HEK293 (cell line): ENCODE data around the gene FAM78A.

Experiments
- CTCF ChIA-PET: fragments of 350-600 bp; formaldehyde crosslinking; extraction: SDS; loops from one replicate; lab custom pipeline; 2021; ENCODE audit warnings: antibody characterized with exemption; lab: Yijun Ruan, JAX
- POLR2A ChIA-PET: fragments of 300-600 bp; formaldehyde crosslinking; extraction: SDS; loops from one replicate; lab custom pipeline; 2020; ENCODE audit warnings: antibody characterized with exemption, inconsistent platforms; lab: Yijun Ruan, JAX
- H3K27ac ChIP-seq: fragments of 200-500 bp; sonication (Bioruptor generic); 2 replicates; pipeline ENCODE4 v1.5.1; 2014; ENCODE audit warnings: low read depth, low read length, control low read depth, inconsistent platforms; ENCODE audit errors: extremely low read depth
- H3K36me3 ChIP-seq, 2 experiments: fragments of 200-500 bp in 1 of 2; sonication (Bioruptor generic) in 1 of 2; 1 replicate in 1 of 2; 2 replicates in 1 of 2; pipeline ENCODE4 v1.5.1; 2014 to 2017; ENCODE audit warnings: inconsistent platforms in 2 of 2, low read length in 2 of 2; ENCODE audit not compliant: control insufficient read depth in 2 of 2, insufficient read depth in 1 of 2
- H3K4me1 ChIP-seq: fragments of 200-500 bp; sonication (Bioruptor generic); 2 replicates; pipeline ENCODE4 v1.5.1; 2014; ENCODE audit warnings: mild to moderate bottlenecking, low read length, inconsistent platforms; ENCODE audit not compliant: control insufficient read depth, insufficient read depth
- H3K4me3 ChIP-seq: 2 replicates; pipeline ENCODE4 v1.5.1; 2011; ENCODE audit warnings: low read depth, mild to moderate bottlenecking, control low read depth, low read length, moderate library complexity
- H3K9me3 ChIP-seq: fragments of 200-500 bp; sonication (Bioruptor generic); 2 replicates; pipeline ENCODE4 v1.5.1; 2014; ENCODE audit warnings: low read depth, low read length, inconsistent platforms; ENCODE audit not compliant: control insufficient read depth, insufficient read depth
- GFI1B ChIP-seq: fragments of 450-650 bp; formaldehyde crosslinking; IDR thresholded peaks from 2 replicates; pipeline ENCODE4 v1.5.1; 2016; ENCODE audit warnings: missing biosample characterization, missing genetic modification characterization
- KLF9 ChIP-seq: fragments of 450-650 bp; formaldehyde crosslinking; IDR thresholded peaks from 2 replicates; pipeline ENCODE4 v1.5.1; 2016; ENCODE audit warnings: missing biosample characterization, missing genetic modification characterization, low read depth
- ZFP69B ChIP-seq: fragments of 450-650 bp; formaldehyde crosslinking; IDR thresholded peaks from 2 replicates; pipeline ENCODE4 v1.5.1; 2016; ENCODE audit warnings: missing biosample characterization, missing genetic modification characterization
- ZNF114 ChIP-seq: fragments of 450-650 bp; formaldehyde crosslinking; IDR thresholded peaks from 2 replicates; pipeline ENCODE4 v1.5.0; 2017; ENCODE audit warnings: missing biosample characterization, missing genetic modification characterization
- ZNF132 ChIP-seq: fragments of 450-650 bp; formaldehyde crosslinking; IDR thresholded peaks from 2 replicates; pipeline ENCODE4 v1.5.1; 2017; ENCODE audit warnings: missing biosample characterization, missing genetic modification characterization, borderline replicate concordance
- ZNF184 ChIP-seq: fragments of 450-650 bp; IDR thresholded peaks from 2 replicates; pipeline ENCODE4 v1.5.1; 2018; ENCODE audit warnings: missing biosample characterization, mild to moderate bottlenecking, missing genetic modification characterization
- ZNF211 ChIP-seq: fragments of 450-650 bp; formaldehyde crosslinking; IDR thresholded peaks from 2 replicates; pipeline ENCODE4 v1.5.1; 2016; ENCODE audit warnings: low read depth, missing biosample characterization, missing genetic modification characterization
- ZNF239 ChIP-seq: fragments of 450-650 bp; formaldehyde crosslinking; IDR thresholded peaks from 2 replicates; pipeline ENCODE4 v1.5.1; 2016; ENCODE audit warnings: missing biosample characterization, missing genetic modification characterization
- ZNF391 ChIP-seq: fragments of 450-650 bp; formaldehyde crosslinking; IDR thresholded peaks from 2 replicates; pipeline ENCODE4 v1.5.1; 2016; ENCODE audit warnings: low read depth, missing biosample characterization, missing genetic modification characterization, borderline replicate concordance
- ZNF394 ChIP-seq: fragments of 450-650 bp; formaldehyde crosslinking; IDR thresholded peaks from 2 replicates; pipeline ENCODE4 v1.5.1; 2016; ENCODE audit warnings: missing biosample characterization, missing genetic modification characterization, mild to moderate bottlenecking, moderate library complexity, borderline replicate concordance
- ZNF560 ChIP-seq: fragments of 450-650 bp; formaldehyde crosslinking; IDR thresholded peaks from 2 replicates; pipeline ENCODE4 v1.5.1; 2017; ENCODE audit warnings: missing biosample characterization, missing genetic modification characterization, borderline replicate concordance
- ZNF670 ChIP-seq: fragments of 450-650 bp; formaldehyde crosslinking; IDR thresholded peaks from 2 replicates; pipeline ENCODE4 v1.5.1; 2016; ENCODE audit warnings: missing biosample characterization, missing genetic modification characterization, low read depth
- ZNF701 ChIP-seq: fragments of 450-650 bp; formaldehyde crosslinking; IDR thresholded peaks from 2 replicates; pipeline ENCODE4 v1.5.1; 2016; ENCODE audit warnings: missing biosample characterization, missing genetic modification characterization
- ZNF707 ChIP-seq: fragments of 450-650 bp; formaldehyde crosslinking; IDR thresholded peaks from 2 replicates; pipeline ENCODE4 v1.5.1; 2016; ENCODE audit warnings: missing biosample characterization, missing genetic modification characterization
- ZNF785 ChIP-seq: fragments of 450-650 bp; formaldehyde crosslinking; IDR thresholded peaks from 2 replicates; pipeline ENCODE4 v1.5.1; 2016; ENCODE audit warnings: missing biosample characterization, missing genetic modification characterization
- TF ChIP-seq, protein P1 (sequence below): fragments of 450-650 bp; formaldehyde crosslinking; IDR thresholded peaks from 2 replicates; pipeline ENCODE4 v1.5.1; 2016; ENCODE audit warnings: missing biosample characterization, missing genetic modification characterization
- TF ChIP-seq, protein P2 (sequence below): sonication (generic); formaldehyde crosslinking; IDR thresholded peaks from 2 replicates; pipeline ENCODE4 v1.8.1; 2022; ENCODE audit warnings: mild to moderate bottlenecking, moderate library complexity, missing genetic modification reagents
- TF ChIP-seq, protein P3 (sequence below): fragments of 450-650 bp; formaldehyde crosslinking; IDR thresholded peaks from 2 replicates; pipeline ENCODE4 v1.5.1; 2017; ENCODE audit warnings: missing biosample characterization, missing genetic modification characterization
- TF ChIP-seq, protein P4 (sequence below): fragments of 450-650 bp; formaldehyde crosslinking; IDR thresholded peaks from 2 replicates; pipeline ENCODE4 v1.5.1; 2017; ENCODE audit warnings: missing biosample characterization, missing genetic modification characterization
- TF ChIP-seq, protein P5 (sequence below): fragments of 450-650 bp; formaldehyde crosslinking; IDR thresholded peaks from 2 replicates; pipeline ENCODE4 v1.5.0; 2017; ENCODE audit warnings: missing biosample characterization, missing genetic modification characterization, borderline replicate concordance
- TF ChIP-seq, protein P6 (sequence below): fragments of 450-650 bp; formaldehyde crosslinking; IDR thresholded peaks from 2 replicates; pipeline ENCODE4 v1.5.1; 2016; ENCODE audit warnings: missing biosample characterization, missing genetic modification characterization
- TF ChIP-seq, protein P7 (sequence below): fragments of 450-650 bp; formaldehyde crosslinking; IDR thresholded peaks from 2 replicates; pipeline ENCODE4 v1.5.1; 2016; ENCODE audit warnings: missing biosample characterization, missing genetic modification characterization

The FAM78A gene

DNA sequence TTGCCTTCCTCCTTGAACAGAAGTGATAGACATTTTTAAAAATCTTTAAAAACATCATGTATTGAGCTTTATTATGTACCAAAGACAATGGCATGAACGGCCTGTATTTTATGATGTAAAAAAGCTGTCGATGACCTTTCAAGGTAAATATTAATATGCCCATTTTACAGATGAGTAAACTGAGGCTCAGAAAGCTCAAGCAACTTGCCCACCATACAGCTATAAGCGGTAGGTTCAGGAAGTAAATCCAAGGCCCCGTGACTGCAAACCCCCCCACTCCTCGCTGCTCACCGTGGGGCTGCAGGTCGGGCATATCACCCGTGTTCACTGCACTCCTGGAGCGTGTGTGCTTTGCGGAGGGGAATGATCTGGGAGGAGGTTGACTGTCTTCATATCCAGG lies 16.6 kb upstream of the FAM78A start:
- Histone ChIP-seq H3K27ac (no peak overlapping the region), H3K36me3 (peaks cover 0 to 10% of the 10 kb centered on the region in 2 experiments; a peak in 1 of 3 replicates), H3K4me3 (no peak overlapping the region), H3K4me1 (no peaks in the 10 kb centered on the region), H3K9me3 (no peaks in the 10 kb centered on the region)
- POLR2A ChIA-PET: interaction anchor here (0.6 kb wide), 1 partner anchor 116 kb away, joined by 4 read pairs; no protein-coding TSS in a partner anchor
- TF ChIP-seq ZFP69B (tag by site-specific recombination) (no peak), ZNF132 (no peak), ZNF707 (tag by site-specific recombination) (no peak), GFI1B (tag by site-specific recombination) (no peak), ZNF701 (tag by site-specific recombination) (no peak), ZNF184 (tag by site-specific recombination) (no peak), ZNF560 (no peak)
- TF ChIP-seq, protein P1, sequence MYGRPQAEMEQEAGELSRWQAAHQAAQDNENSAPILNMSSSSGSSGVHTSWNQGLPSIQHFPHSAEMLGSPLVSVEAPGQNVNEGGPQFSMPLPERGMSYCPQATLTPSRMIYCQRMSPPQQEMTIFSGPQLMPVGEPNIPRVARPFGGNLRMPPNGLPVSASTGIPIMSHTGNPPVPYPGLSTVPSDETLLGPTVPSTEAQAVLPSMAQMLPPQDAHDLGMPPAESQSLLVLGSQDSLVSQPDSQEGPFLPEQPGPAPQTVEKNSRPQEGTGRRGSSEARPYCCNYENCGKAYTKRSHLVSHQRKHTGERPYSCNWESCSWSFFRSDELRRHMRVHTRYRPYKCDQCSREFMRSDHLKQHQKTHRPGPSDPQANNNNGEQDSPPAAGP: no peak
- TF ChIP-seq, protein P2, sequence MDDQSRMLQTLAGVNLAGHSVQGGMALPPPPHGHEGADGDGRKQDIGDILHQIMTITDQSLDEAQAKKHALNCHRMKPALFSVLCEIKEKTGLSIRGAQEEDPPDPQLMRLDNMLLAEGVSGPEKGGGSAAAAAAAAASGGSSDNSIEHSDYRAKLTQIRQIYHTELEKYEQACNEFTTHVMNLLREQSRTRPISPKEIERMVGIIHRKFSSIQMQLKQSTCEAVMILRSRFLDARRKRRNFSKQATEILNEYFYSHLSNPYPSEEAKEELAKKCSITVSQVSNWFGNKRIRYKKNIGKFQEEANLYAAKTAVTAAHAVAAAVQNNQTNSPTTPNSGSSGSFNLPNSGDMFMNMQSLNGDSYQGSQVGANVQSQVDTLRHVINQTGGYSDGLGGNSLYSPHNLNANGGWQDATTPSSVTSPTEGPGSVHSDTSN (CRISPR knock-in tag): no peak
- TF ChIP-seq, protein P3, sequence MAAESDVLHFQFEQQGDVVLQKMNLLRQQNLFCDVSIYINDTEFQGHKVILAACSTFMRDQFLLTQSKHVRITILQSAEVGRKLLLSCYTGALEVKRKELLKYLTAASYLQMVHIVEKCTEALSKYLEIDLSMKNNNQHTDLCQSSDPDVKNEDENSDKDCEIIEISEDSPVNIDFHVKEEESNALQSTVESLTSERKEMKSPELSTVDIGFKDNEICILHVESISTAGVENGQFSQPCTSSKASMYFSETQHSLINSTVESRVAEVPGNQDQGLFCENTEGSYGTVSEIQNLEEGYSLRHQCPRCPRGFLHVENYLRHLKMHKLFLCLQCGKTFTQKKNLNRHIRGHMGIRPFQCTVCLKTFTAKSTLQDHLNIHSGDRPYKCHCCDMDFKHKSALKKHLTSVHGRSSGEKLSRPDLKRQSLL (tag by site-specific recombination): no peak
- CTCF ChIA-PET: interaction anchor here (1.1 to 1.2 kb wide), 2 partner anchors 43 to 113 kb away, joined by 3 to 13 read pairs; no protein-coding TSS in a partner anchor

DNA sequence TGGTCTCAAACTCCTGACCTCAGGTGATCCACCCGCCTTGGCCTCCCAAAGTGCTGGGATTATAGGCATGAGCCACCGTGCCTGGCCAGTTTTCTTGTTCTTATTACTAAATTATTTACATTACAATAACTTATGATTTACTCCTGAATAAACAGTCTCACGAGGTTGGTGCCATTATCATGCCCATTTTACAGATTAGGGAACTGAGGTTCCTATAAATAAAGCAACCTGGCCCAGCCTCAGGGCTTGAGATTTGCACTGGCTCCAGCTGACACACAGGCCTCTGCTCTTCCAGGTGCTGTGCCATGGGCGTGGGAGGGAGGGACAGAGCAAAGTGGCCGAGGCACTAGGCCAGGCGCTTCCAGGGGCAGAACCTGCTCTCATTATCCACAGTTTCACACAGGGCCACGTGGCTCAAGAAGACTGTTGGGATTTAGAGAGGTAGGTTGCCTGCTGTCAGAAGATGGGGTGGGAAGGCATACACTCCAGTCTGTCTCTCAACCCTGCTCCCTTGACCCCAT lies 15.5 kb upstream of the FAM78A start:
- Histone ChIP-seq H3K36me3 (peaks cover 0 to 10% of the 10 kb centered on the region in 2 experiments; a peak in 1 of 3 replicates), H3K4me1 (no peaks in the 10 kb centered on the region), H3K4me3 (no peak overlapping the region), H3K9me3 (no peaks in the 10 kb centered on the region), H3K27ac (no peak overlapping the region)
- POLR2A ChIA-PET: interaction anchor here (0.7 kb wide), 2 partner anchors 144 to 425 kb away, joined by 3 to 9 read pairs; no protein-coding TSS in a partner anchor
- CTCF ChIA-PET: interaction anchor here (0.6 to 1.2 kb wide), 3 partner anchors 44 to 1395 kb away, joined by 3 to 13 read pairs (median 4); no protein-coding TSS in a partner anchor
- TF ChIP-seq ZNF114 (tag by site-specific recombination) (no peak), ZNF211 (tag by site-specific recombination) (no peak), ZNF670 (tag by site-specific recombination) (no peak), ZNF394 (tag by site-specific recombination) (no peak), KLF9 (tag by site-specific recombination) (no peak), ZNF785 (tag by site-specific recombination) (no peak), ZNF239 (no peak), ZNF391 (tag by site-specific recombination) (no peak)
- TF ChIP-seq, protein P4, sequence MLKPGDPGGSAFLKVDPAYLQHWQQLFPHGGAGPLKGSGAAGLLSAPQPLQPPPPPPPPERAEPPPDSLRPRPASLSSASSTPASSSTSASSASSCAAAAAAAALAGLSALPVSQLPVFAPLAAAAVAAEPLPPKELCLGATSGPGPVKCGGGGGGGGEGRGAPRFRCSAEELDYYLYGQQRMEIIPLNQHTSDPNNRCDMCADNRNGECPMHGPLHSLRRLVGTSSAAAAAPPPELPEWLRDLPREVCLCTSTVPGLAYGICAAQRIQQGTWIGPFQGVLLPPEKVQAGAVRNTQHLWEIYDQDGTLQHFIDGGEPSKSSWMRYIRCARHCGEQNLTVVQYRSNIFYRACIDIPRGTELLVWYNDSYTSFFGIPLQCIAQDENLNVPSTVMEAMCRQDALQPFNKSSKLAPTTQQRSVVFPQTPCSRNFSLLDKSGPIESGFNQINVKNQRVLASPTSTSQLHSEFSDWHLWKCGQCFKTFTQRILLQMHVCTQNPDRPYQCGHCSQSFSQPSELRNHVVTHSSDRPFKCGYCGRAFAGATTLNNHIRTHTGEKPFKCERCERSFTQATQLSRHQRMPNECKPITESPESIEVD (tag by site-specific recombination): no peak
- TF ChIP-seq, protein P5, sequence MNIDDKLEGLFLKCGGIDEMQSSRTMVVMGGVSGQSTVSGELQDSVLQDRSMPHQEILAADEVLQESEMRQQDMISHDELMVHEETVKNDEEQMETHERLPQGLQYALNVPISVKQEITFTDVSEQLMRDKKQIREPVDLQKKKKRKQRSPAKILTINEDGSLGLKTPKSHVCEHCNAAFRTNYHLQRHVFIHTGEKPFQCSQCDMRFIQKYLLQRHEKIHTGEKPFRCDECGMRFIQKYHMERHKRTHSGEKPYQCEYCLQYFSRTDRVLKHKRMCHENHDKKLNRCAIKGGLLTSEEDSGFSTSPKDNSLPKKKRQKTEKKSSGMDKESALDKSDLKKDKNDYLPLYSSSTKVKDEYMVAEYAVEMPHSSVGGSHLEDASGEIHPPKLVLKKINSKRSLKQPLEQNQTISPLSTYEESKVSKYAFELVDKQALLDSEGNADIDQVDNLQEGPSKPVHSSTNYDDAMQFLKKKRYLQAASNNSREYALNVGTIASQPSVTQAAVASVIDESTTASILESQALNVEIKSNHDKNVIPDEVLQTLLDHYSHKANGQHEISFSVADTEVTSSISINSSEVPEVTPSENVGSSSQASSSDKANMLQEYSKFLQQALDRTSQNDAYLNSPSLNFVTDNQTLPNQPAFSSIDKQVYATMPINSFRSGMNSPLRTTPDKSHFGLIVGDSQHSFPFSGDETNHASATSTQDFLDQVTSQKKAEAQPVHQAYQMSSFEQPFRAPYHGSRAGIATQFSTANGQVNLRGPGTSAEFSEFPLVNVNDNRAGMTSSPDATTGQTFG: no peak
- TF ChIP-seq, protein P6, sequence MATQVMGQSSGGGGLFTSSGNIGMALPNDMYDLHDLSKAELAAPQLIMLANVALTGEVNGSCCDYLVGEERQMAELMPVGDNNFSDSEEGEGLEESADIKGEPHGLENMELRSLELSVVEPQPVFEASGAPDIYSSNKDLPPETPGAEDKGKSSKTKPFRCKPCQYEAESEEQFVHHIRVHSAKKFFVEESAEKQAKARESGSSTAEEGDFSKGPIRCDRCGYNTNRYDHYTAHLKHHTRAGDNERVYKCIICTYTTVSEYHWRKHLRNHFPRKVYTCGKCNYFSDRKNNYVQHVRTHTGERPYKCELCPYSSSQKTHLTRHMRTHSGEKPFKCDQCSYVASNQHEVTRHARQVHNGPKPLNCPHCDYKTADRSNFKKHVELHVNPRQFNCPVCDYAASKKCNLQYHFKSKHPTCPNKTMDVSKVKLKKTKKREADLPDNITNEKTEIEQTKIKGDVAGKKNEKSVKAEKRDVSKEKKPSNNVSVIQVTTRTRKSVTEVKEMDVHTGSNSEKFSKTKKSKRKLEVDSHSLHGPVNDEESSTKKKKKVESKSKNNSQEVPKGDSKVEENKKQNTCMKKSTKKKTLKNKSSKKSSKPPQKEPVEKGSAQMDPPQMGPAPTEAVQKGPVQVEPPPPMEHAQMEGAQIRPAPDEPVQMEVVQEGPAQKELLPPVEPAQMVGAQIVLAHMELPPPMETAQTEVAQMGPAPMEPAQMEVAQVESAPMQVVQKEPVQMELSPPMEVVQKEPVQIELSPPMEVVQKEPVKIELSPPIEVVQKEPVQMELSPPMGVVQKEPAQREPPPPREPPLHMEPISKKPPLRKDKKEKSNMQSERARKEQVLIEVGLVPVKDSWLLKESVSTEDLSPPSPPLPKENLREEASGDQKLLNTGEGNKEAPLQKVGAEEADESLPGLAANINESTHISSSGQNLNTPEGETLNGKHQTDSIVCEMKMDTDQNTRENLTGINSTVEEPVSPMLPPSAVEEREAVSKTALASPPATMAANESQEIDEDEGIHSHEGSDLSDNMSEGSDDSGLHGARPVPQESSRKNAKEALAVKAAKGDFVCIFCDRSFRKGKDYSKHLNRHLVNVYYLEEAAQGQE (tag by site-specific recombination): no peak
- TF ChIP-seq, protein P7, sequence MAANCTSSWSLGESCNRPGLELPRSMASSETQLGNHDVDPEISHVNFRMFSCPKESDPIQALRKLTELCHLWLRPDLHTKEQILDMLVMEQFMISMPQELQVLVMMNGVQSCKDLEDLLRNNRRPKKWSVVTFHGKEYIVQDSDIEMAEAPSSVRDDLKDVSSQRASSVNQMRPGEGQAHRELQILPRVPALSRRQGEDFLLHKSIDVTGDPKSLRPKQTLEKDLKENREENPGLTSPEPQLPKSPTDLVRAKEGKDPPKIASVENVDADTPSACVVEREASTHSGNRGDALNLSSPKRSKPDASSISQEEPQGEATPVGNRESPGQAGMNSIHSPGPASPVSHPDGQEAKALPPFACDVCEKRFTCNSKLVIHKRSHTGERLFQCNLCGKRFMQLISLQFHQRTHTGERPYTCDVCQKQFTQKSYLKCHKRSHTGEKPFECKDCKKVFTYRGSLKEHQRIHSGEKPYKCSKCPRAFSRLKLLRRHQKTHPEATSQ (tag by site-specific recombination): no peak
